ENCODE data around the gene TNIK.

- no peak for TF ChIP-seq POLR2AphosphoS5 (IDR thresholded peaks at IDR 0.05; ENCODE audit: low read depth, low read length)
- TF ChIP-seq POLR2A (IDR thresholded peaks at IDR 0.05; ENCODE audit: low read depth, low read length) = no peak
These were observed 6.2 kb downstream of the TNIK start for GRCh38 chr3:171454041-171454440.

Data from GM12892 (cell line).